ENCODE results near the gene NCOR2.

NCOR2 gene

GRCh38 chr12:124581307-124582107 is 14.1 kb upstream of the NCOR2 start:
- H3K27ac ChIP-seq (ENCODE audit: low read length): no peak overlapping the region
- H3K27me3 ChIP-seq (ENCODE audit: insufficient read depth, low read length): no peaks in the 10 kb centered on the region
- peaks cover 7% of the 10 kb centered on the region for H3K9me3 ChIP-seq (ENCODE audit: insufficient read depth, low read depth, low read length)
- H3K9ac ChIP-seq (ENCODE audit: low read depth, low read length): no peak overlapping the region
- H3K4me3 ChIP-seq (ENCODE audit: low read length): no peak overlapping the region
- no peaks in the 10 kb centered on the region for H3K36me3 ChIP-seq (ENCODE audit: insufficient read depth, low read depth, low read length)
- no peaks in the 10 kb centered on the region for H3K4me1 ChIP-seq (ENCODE audit: insufficient read depth, low read length)

GRCh38 chr12:124579921-124580517 is 12.6 kb upstream of the NCOR2 start:
- no peaks in the 10 kb centered on the region for H3K4me1 ChIP-seq (ENCODE audit: insufficient read depth, low read length)
- H3K9me3 ChIP-seq (ENCODE audit: insufficient read depth, low read depth, low read length): peaks cover 8% of the 10 kb centered on the region
- no peaks in the 10 kb centered on the region for H3K27me3 ChIP-seq (ENCODE audit: insufficient read depth, low read length)
- no peak overlapping the region for H3K27ac ChIP-seq (ENCODE audit: low read length)
- no peaks in the 10 kb centered on the region for H3K36me3 ChIP-seq (ENCODE audit: insufficient read depth, low read depth, low read length)
- H3K9ac ChIP-seq (ENCODE audit: low read depth, low read length): no peak overlapping the region
- no peak overlapping the region for H3K4me3 ChIP-seq (ENCODE audit: low read length)

- Histone ChIP-seq H3K9me3 (ENCODE audit: insufficient read depth, low read depth, low read length) (peaks cover 8% of the 10 kb centered on the region), H3K4me3 (ENCODE audit: low read length) (no peak overlapping the region), H3K27me3 (ENCODE audit: insufficient read depth, low read length) (no peaks in the 10 kb centered on the region), H3K27ac (ENCODE audit: low read length) (no peak overlapping the region), H3K9ac (ENCODE audit: low read depth, low read length) (no peak overlapping the region), H3K4me1 (ENCODE audit: insufficient read depth, low read length) (no peaks in the 10 kb centered on the region), H3K36me3 (ENCODE audit: insufficient read depth, low read depth, low read length) (no peaks in the 10 kb centered on the region)
Measured at GRCh38 chr12:124578854-124579253, 11.4 kb upstream of the NCOR2 start.

GRCh38 chr12:124578445-124578844 is 11.0 kb upstream of the NCOR2 start:
- no peak overlapping the region for H3K27ac ChIP-seq (ENCODE audit: low read length)

GRCh38 chr12:124577986-124578385 is 10.6 kb upstream of the NCOR2 start:
- H3K9me3 ChIP-seq (ENCODE audit: insufficient read depth, low read depth, low read length): peaks cover 8% of the 10 kb centered on the region
- no peak overlapping the region for H3K27ac ChIP-seq (ENCODE audit: low read length)
- no peaks in the 10 kb centered on the region for H3K27me3 ChIP-seq (ENCODE audit: insufficient read depth, low read length)
- no peaks in the 10 kb centered on the region for H3K36me3 ChIP-seq (ENCODE audit: insufficient read depth, low read depth, low read length)
- no peak overlapping the region for H3K9ac ChIP-seq (ENCODE audit: low read depth, low read length)
- H3K4me1 ChIP-seq (ENCODE audit: insufficient read depth, low read length): no peaks in the 10 kb centered on the region
- H3K4me3 ChIP-seq (ENCODE audit: low read length): no peak overlapping the region

More at GRCh38 chr12:124578445-124578844, 11.0 kb upstream of the NCOR2 start:
- no peaks in the 10 kb centered on the region for H3K27me3 ChIP-seq (ENCODE audit: insufficient read depth, low read length)
- H3K36me3 ChIP-seq (ENCODE audit: insufficient read depth, low read depth, low read length): no peaks in the 10 kb centered on the region
- H3K9me3 ChIP-seq (ENCODE audit: insufficient read depth, low read depth, low read length): peaks cover 8% of the 10 kb centered on the region
- H3K4me1 ChIP-seq (ENCODE audit: insufficient read depth, low read length): no peaks in the 10 kb centered on the region
- no peak overlapping the region for H3K9ac ChIP-seq (ENCODE audit: low read depth, low read length)
- no peak overlapping the region for H3K4me3 ChIP-seq (ENCODE audit: low read length)

- Histone ChIP-seq H3K27me3 (ENCODE audit: insufficient read depth, low read length) (no peaks in the 10 kb centered on the region), H3K9me3 (ENCODE audit: insufficient read depth, low read depth, low read length) (peaks cover 8% of the 10 kb centered on the region), H3K27ac (ENCODE audit: low read length) (no peak overlapping the region), H3K4me3 (ENCODE audit: low read length) (no peak overlapping the region), H3K4me1 (ENCODE audit: insufficient read depth, low read length) (no peaks in the 10 kb centered on the region), H3K9ac (ENCODE audit: low read depth, low read length) (no peak overlapping the region), H3K36me3 (ENCODE audit: insufficient read depth, low read depth, low read length) (no peaks in the 10 kb centered on the region)
Measured at GRCh38 chr12:124577374-124577773, 10.0 kb upstream of the NCOR2 start.

GRCh38 chr12:124576061-124576650 is 8.7 kb upstream of the NCOR2 start:
- no peak overlapping the region for H3K9ac ChIP-seq (ENCODE audit: low read depth, low read length)
- H3K27ac ChIP-seq (ENCODE audit: low read length): no peak overlapping the region
- H3K27me3 ChIP-seq (ENCODE audit: insufficient read depth, low read length): no peaks in the 10 kb centered on the region
- H3K4me3 ChIP-seq (ENCODE audit: low read length): no peak overlapping the region
- H3K36me3 ChIP-seq (ENCODE audit: insufficient read depth, low read depth, low read length): no peaks in the 10 kb centered on the region
- peaks cover 8% of the 10 kb centered on the region for H3K9me3 ChIP-seq (ENCODE audit: insufficient read depth, low read depth, low read length)
- H3K4me1 ChIP-seq (ENCODE audit: insufficient read depth, low read length): no peaks in the 10 kb centered on the region

- Histone ChIP-seq H3K9ac (ENCODE audit: low read depth, low read length) (0 out of 2 replicates have a peak overlapping the region, but pooled peaks have one; percentile 16), H3K36me3 (ENCODE audit: insufficient read depth, low read depth, low read length) (no peaks in the 10 kb centered on the region), H3K9me3 (ENCODE audit: insufficient read depth, low read depth, low read length) (peaks cover 8% of the 10 kb centered on the region), H3K4me1 (ENCODE audit: insufficient read depth, low read length) (peaks cover 18% of the 10 kb centered on the region), H3K4me3 (ENCODE audit: low read length) (no peak overlapping the region), H3K27ac (ENCODE audit: low read length) (no peak overlapping the region), H3K27me3 (ENCODE audit: insufficient read depth, low read length) (no peaks in the 10 kb centered on the region)
Measured at GRCh38 chr12:124573839-124574786, 6.7 kb upstream of the NCOR2 start.

GRCh38 chr12:124571556-124571955 is 4.1 kb upstream of the NCOR2 start:
- H3K36me3 ChIP-seq (ENCODE audit: insufficient read depth, low read depth, low read length): no peaks in the 10 kb centered on the region
- H3K9ac ChIP-seq (ENCODE audit: low read depth, low read length): no peak overlapping the region
- 0 out of 2 replicates have a peak, but pooled peaks cover 2% of the 10 kb centered on the region for H3K9me3 ChIP-seq (ENCODE audit: insufficient read depth, low read depth, low read length)
- no peak overlapping the region for H3K27ac ChIP-seq (ENCODE audit: low read length)
- H3K27me3 ChIP-seq (ENCODE audit: insufficient read depth, low read length): no peaks in the 10 kb centered on the region
- H3K4me1 ChIP-seq (ENCODE audit: insufficient read depth, low read length): peaks cover 18% of the 10 kb centered on the region
- H3K4me3 ChIP-seq (ENCODE audit: low read length): no peak overlapping the region

- peaks cover 18% of the 10 kb centered on the region for H3K4me1 ChIP-seq (ENCODE audit: insufficient read depth, low read length)
- H3K4me3 ChIP-seq (ENCODE audit: low read length): no peak overlapping the region
- H3K9me3 ChIP-seq (ENCODE audit: insufficient read depth, low read depth, low read length): no peaks in the 10 kb centered on the region
- peak overlapping the region; percentile 10; the same call in 1 of the 2 replicates for H3K9ac ChIP-seq (ENCODE audit: low read depth, low read length)
- H3K36me3 ChIP-seq (ENCODE audit: insufficient read depth, low read depth, low read length): no peaks in the 10 kb centered on the region
- peak overlapping the region; percentile 54 for H3K27ac ChIP-seq (ENCODE audit: low read length)
- no peaks in the 10 kb centered on the region for H3K27me3 ChIP-seq (ENCODE audit: insufficient read depth, low read length)
Measured at GRCh38 chr12:124570810-124571209, 3.4 kb upstream of the NCOR2 start.

All from iPS-20b (cell line).